Motor neuron (in vitro differentiated cells): Measurements from ENCODE around the gene LCAT. TPM values are rescaled to one million over a fixed set of nuclear protein-coding genes. Genes with fewer than 3 reads are reported as not detected.
"Not testable (repeated sequence)": the region's sequence is repeated elsewhere in the genome, so short reads cannot be mapped to it uniquely, and the experiment has no call there.

Experiments
- ATAC-seq, 8 experiments: fragments of 200-7000 bp; cut with Tn5 transposase; replicated peaks in 6 of 8; 2 replicates each; pipeline ENCODE4 v1.8.0; 2021; ENCODE audit warnings: mild to moderate bottlenecking in 8 of 8, moderate library complexity in 8 of 8
- H3K27ac ChIP-seq, 2 donors: fragments of 250-450 bp; sonication (Bioruptor Pico); 2 replicates each; pipeline ENCODE4 v1.9.0; 2021; ENCODE audit warnings: antibody characterized with exemption in 2 of 2, mild to moderate bottlenecking in 2 of 2, moderate library complexity in 1 of 2
- H3K4me1 ChIP-seq, 2 donors: fragments of 250-450 bp; sonication (Bioruptor Pico); replicated peaks in 1 of 2; 2 replicates each; pipeline ENCODE4 v1.6.1; 2021; ENCODE audit warnings: antibody characterized with exemption in 2 of 2, mild to moderate bottlenecking in 2 of 2, moderate library complexity in 1 of 2
- H3K4me3 ChIP-seq, 5 donors: fragments of 250-450 bp; sonication (Bioruptor Pico); 2 replicates each; pipeline ENCODE4 v1.9.0; 2021; ENCODE audit warnings: antibody characterized with exemption in 5 of 5, mild to moderate bottlenecking in 5 of 5, moderate library complexity in 4 of 5
- WGBS, 10 experiments: fragments of 450-650 bp; shearing (Covaris generic); methylation state at CpG; one replicate each; pipeline ENCODE4 v1.0.0; 2022; 5-methylcytosine and 5-hydroxymethylcytosine counted together
- in situ Hi-C, 9 experiments: fragments of 400-800 bp; cut with MboI; loops; one replicate each; pipeline ENCODE4 v1.15.0; 2021; ENCODE audit warnings: low sequenced_read_pairs in 9 of 9, low pct_unique_long_range_greater_than_20kb in 2 of 9; ENCODE audit not compliant: unreplicated experiment in 9 of 9
- total RNA-seq, 8 experiments: library from RNA; unstranded; fragments of 300-600 nt; gene quantifications; 2 replicates each; pipeline versions ENCODE4 v1.2.3 to v1.2.4, GENCODE V29; 2022

The LCAT gene
- total RNA-seq, 8 experiments from 2014 or later: 3.2 to 20.0 (median 8.0) TPM

- no peak for ATAC-seq
- Histone ChIP-seq H3K4me1 (peaks cover 16% of the 10 kb centered on the region in 2 donors), H3K27ac (no peak overlapping the region), H3K4me3 (no peak overlapping the region)
- in situ Hi-C loops: no loop called here
- WGBS, 10 experiments: 78 to 100% (median 99%) methylated on average over 1 to 9 of the region's 33 CpGs; no CpG with 5 or more reads in 6 of the 10 experiments
These were observed 4.1 kb downstream of the LCAT start for GRCh38 chr16:67939507-67940445.

GRCh38 chr16:67937713-67938112 is 6.2 kb downstream of the LCAT start:
- ATAC-seq, in situ Hi-C loops, H3K4me3 ChIP-seq, H3K27ac ChIP-seq: not testable (repeated sequence)
- H3K4me1 ChIP-seq: peaks cover 7 to 14% of the 10 kb centered on the region in 2 donors
- 93 to 100% (median 100%) methylated on average over 1 to 4 of the region's 5 CpGs; no CpG with 5 or more reads in 1 of the 10 experiments for WGBS, 10 experiments

GRCh38 chr16:67936880-67937605 is 6.9 kb downstream of the LCAT start:
- Histone ChIP-seq H3K4me1 (peaks cover 7 to 14% of the 10 kb centered on the region in 2 donors), H3K4me3 (peak overlapping the region; percentile 62 to 99 (median 80)), H3K27ac (peak overlapping the region in 1 of 2 donors; percentile 75)
- in situ Hi-C loops: no loop called here
- ATAC-seq: peak in 1 of 8 experiments; percentile 1
- WGBS, 10 experiments: 7 to 50% methylated on average over 2 to 3 of the region's 6 CpGs; no CpG with 5 or more reads in 8 of the 10 experiments

- ATAC-seq: peak; percentile 7 to 32 (median 12)
- 0 to 7% (median 4%) methylated on average over 3 to 5 of the region's 54 CpGs; no CpG with 5 or more reads in 7 of the 10 experiments for WGBS, 10 experiments
- Histone ChIP-seq H3K4me3 (peak within 1 kb of the TSS; percentile 62 to 99 (median 80)), H3K27ac (peak within 1 kb of the TSS; percentile 75 to 79), H3K4me1 (peaks cover 7 to 14% of the 10 kb centered on the region in 2 donors)
- in situ Hi-C loops: no loop called here
These were observed 7.6 kb downstream of the LCAT start, which contains the start of gene PSMB10 for GRCh38 chr16:67936124-67936879. PSMB10 (minus strand) TSS chr16:67936850; CDS start chr16:67936749, 101 bp downstream.

GRCh38 chr16:67935402-67936123 is 8.4 kb downstream of the LCAT start:
- peaks cover 7 to 14% of the 10 kb centered on the region in 2 donors for H3K4me1 ChIP-seq
- peak; percentile 81 to 96 (median 95) for ATAC-seq
- in situ Hi-C loops: no loop called here

GRCh38 chr16:67935101-67935401 is 8.9 kb downstream of the LCAT start:
- peak overlapping the region; percentile 18 to 68 for H3K27ac ChIP-seq
- H3K4me1 ChIP-seq: peaks cover 7 to 14% of the 10 kb centered on the region in 2 donors
- 0 to 30% (median 7%) methylated on average over 1 to 3 of the region's 13 CpGs; no CpG with 5 or more reads in 5 of the 10 experiments for WGBS, 10 experiments
- peak overlapping the region; percentile 62 to 99 (median 80) for H3K4me3 ChIP-seq
- peak in 2 of 8 experiments; percentile 0 to 25 for ATAC-seq
- in situ Hi-C loops: no loop called here

More at GRCh38 chr16:67935402-67936123, 8.4 kb downstream of the LCAT start:
- 0% methylated on average over 1 to 10 of the region's 55 CpGs; no CpG with 5 or more reads in 7 of the 10 experiments for WGBS, 10 experiments
- peak overlapping the region; percentile 62 to 99 (median 80) for H3K4me3 ChIP-seq
- H3K27ac ChIP-seq: peak overlapping the region; percentile 75 to 79

GRCh38 chr16:67934306-67935100 is 9.4 kb downstream of the LCAT start:
- in situ Hi-C loops: no loop called here
- WGBS, 10 experiments: 40 to 100% (median 40%) methylated on average over 1 of the region's 13 CpGs; no CpG with 5 or more reads in 7 of the 10 experiments
- peaks cover 7 to 14% of the 10 kb centered on the region in 2 donors for H3K4me1 ChIP-seq
- peak overlapping the region in 1 of 2 donors; percentile 68 for H3K27ac ChIP-seq
- H3K4me3 ChIP-seq: peak overlapping the region; percentile 62 to 99 (median 80)
- no peak for ATAC-seq

- in situ Hi-C loops: no loop called here
- H3K27ac ChIP-seq: no peak overlapping the region
- ATAC-seq: no peak
- H3K4me3 ChIP-seq: peak overlapping the region in 1 of 5 donors; percentile 80
- WGBS, 10 experiments: 33 to 100% (median 83%) methylated on average over 1 to 6 of the region's 7 CpGs; no CpG with 5 or more reads in 4 of the 10 experiments
- H3K4me1 ChIP-seq: peaks cover 7 to 14% of the 10 kb centered on the region in 2 donors
These were observed 10.1 kb downstream of the LCAT start for GRCh38 chr16:67933805-67934204.

GRCh38 chr16:67932462-67932840 is 11.5 kb downstream of the LCAT start:
- Histone ChIP-seq H3K4me1 (peaks cover 7 to 14% of the 10 kb centered on the region in 2 donors), H3K4me3 (no peak overlapping the region), H3K27ac (no peak overlapping the region)
- WGBS, 10 experiments: 92 to 100% (median 97%) methylated on average over 1 to 4 of the region's 4 CpGs; no CpG with 5 or more reads in 5 of the 10 experiments
- no peak for ATAC-seq
- in situ Hi-C loops: no loop called here

GRCh38 chr16:67931712-67932461 is 12.0 kb downstream of the LCAT start, which contains the start of gene CTRL:
CTRL (minus strand) TSS chr16:67931862; CDS start chr16:67931852, 10 bp downstream.
- 67 to 100% (median 95%) methylated on average over 1 to 5 of the region's 15 CpGs; no CpG with 5 or more reads in 4 of the 10 experiments for WGBS, 10 experiments
- H3K4me1 ChIP-seq: peaks cover 4 to 10% of the 10 kb centered on the region in 2 donors
- in situ Hi-C loops: no loop called here
- no peak for ATAC-seq
- H3K27ac ChIP-seq: no peak within 1 kb of the TSS
- no peak within 1 kb of the TSS for H3K4me3 ChIP-seq
